IMR-90 (cell line): ENCODE measurements around the gene TMEM229A. TPM values are rescaled to one million over a fixed set of nuclear protein-coding genes. Genes with fewer than 3 reads are reported as not detected.

Experiments
- ATAC-seq: fragments of 200-7000 bp; cut with Tn5 transposase; 2 replicates; pipeline ENCODE4 v1.9.1; 2020; ENCODE audit warnings: low read depth, mild to moderate bottlenecking, moderate library complexity
- BruUV-seq: library from RNA; stranded (reverse); fragments of 400-500 nt; replicated peaks from 2 replicates; lab custom pipeline; 2021; lab: Mats Ljungman, UMichigan
- CTCF ChIA-PET: fragments of 300-600 bp; formaldehyde crosslinking; extraction: SDS; loops from one replicate; lab custom pipeline; 2021; ENCODE audit warnings: antibody characterized with exemption; lab: Yijun Ruan, JAX
- POLR2A ChIA-PET: fragments of 300-600 bp; sonication (Branson Sonifier 250); formaldehyde crosslinking; loops from one replicate; lab custom pipeline; 2022; ENCODE audit warnings: antibody characterized with exemption; ENCODE audit not compliant: unreplicated experiment; lab: Charles Lee
- DNase-seq: peaks from one replicate; pipeline ENCODE4 v3.0.0; 2013
- H2AFZ ChIP-seq: replicated peaks from 2 replicates; pipeline ENCODE3; 2013; ENCODE audit warnings: low read length, mild to moderate bottlenecking; ENCODE audit not compliant: poor library complexity
- H2AK5ac ChIP-seq: 2 replicates; pipeline ENCODE4 v1.6.1; 2013; ENCODE audit warnings: low read depth, low read length, inconsistent platforms
- H2AK9ac ChIP-seq: replicated peaks from 2 replicates; pipeline ENCODE3; 2013; ENCODE audit warnings: mild to moderate bottlenecking, low read depth, low read length, moderate library complexity; ENCODE audit not compliant: poor library complexity
- H2BK120ac ChIP-seq: 2 replicates; pipeline ENCODE4 v1.6.1; 2013; ENCODE audit warnings: low read depth, low read length, inconsistent platforms
- H2BK15ac ChIP-seq: 3 replicates; pipeline ENCODE4 v1.6.1; 2013; ENCODE audit warnings: low read depth, low read length, inconsistent platforms
- H2BK20ac ChIP-seq: 2 replicates; pipeline ENCODE4 v1.6.1; 2013; ENCODE audit warnings: low read depth, mild to moderate bottlenecking, inconsistent platforms, low read length, moderate library complexity
- H2BK5ac ChIP-seq: 2 replicates; pipeline ENCODE4 v1.6.1; 2013; ENCODE audit warnings: mild to moderate bottlenecking, low read depth, low read length, inconsistent platforms; ENCODE audit not compliant: poor library complexity, severe bottlenecking
- H3K14ac ChIP-seq: replicated peaks from 2 replicates; pipeline ENCODE4 v1.6.1; 2013; ENCODE audit warnings: low read depth, low read length, inconsistent platforms
- H3K18ac ChIP-seq: 2 replicates; pipeline ENCODE4 v1.6.1; 2013; ENCODE audit warnings: low read depth, low read length, control low read depth
- H3K23ac ChIP-seq: 2 replicates; pipeline ENCODE4 v1.6.1; 2013; ENCODE audit warnings: low read depth, low read length, inconsistent platforms
- H3K27ac ChIP-seq: 2 replicates; pipeline ENCODE4 v1.5.1; 2013; ENCODE audit warnings: mild to moderate bottlenecking, control low read depth, low read length; ENCODE audit not compliant: insufficient read depth
- H3K27me3 ChIP-seq: 2 replicates; pipeline ENCODE4 v1.6.1; 2013; ENCODE audit warnings: low read length; ENCODE audit not compliant: control insufficient read depth, insufficient read depth
- H3K36me3 ChIP-seq: 2 replicates; pipeline ENCODE4 v1.6.1; 2013; ENCODE audit warnings: low read length, mixed read lengths; ENCODE audit not compliant: control insufficient read depth, insufficient read depth
- H3K4ac ChIP-seq: 2 replicates; pipeline ENCODE4 v1.6.1; 2013; ENCODE audit warnings: low read depth, low read length, inconsistent platforms
- H3K4me1 ChIP-seq: 2 replicates; pipeline ENCODE4 v1.6.1; 2013; ENCODE audit warnings: low read length, mixed read lengths; ENCODE audit not compliant: control insufficient read depth, insufficient read depth
- H3K4me2 ChIP-seq: 2 replicates; pipeline ENCODE4 v1.6.1; 2013; ENCODE audit warnings: low read depth, mild to moderate bottlenecking, control low read depth, low read length, moderate library complexity
- H3K4me3 ChIP-seq: 2 replicates; pipeline ENCODE4 v1.5.1; 2013; ENCODE audit warnings: low read depth, mild to moderate bottlenecking, control low read depth, low read length, moderate library complexity; ENCODE audit not compliant: insufficient read depth
- H3K56ac ChIP-seq: 2 replicates; pipeline ENCODE4 v1.6.1; 2013; ENCODE audit warnings: low read length, inconsistent platforms; ENCODE audit not compliant: insufficient read depth; ENCODE audit errors: extremely low read depth
- H3K79me1 ChIP-seq, 2 experiments: 2 replicates each; pipeline ENCODE4 v1.6.1; 2013; ENCODE audit warnings: low read length in 2 of 2, inconsistent platforms in 1 of 2, low read depth in 1 of 2
- H3K9ac ChIP-seq: 2 replicates; pipeline ENCODE4 v1.6.1; 2013; ENCODE audit warnings: low read depth, low read length, control low read depth
- H3K9me1 ChIP-seq: 2 replicates; pipeline ENCODE4 v1.6.1; 2013; ENCODE audit warnings: low read length, inconsistent platforms; ENCODE audit not compliant: insufficient read depth
- H3K9me3 ChIP-seq: 2 replicates; pipeline ENCODE4 v1.6.1; 2013; ENCODE audit warnings: low read length; ENCODE audit not compliant: control insufficient read depth, insufficient read depth
- H4K20me1 ChIP-seq: 2 replicates; pipeline ENCODE4 v1.6.1; 2013; ENCODE audit warnings: low read length, inconsistent platforms; ENCODE audit not compliant: insufficient read depth
- H4K5ac ChIP-seq: 2 replicates; pipeline ENCODE4 v1.6.1; 2013; ENCODE audit warnings: mild to moderate bottlenecking, low read depth, low read length, control low read depth
- H4K8ac ChIP-seq, 2 experiments: 2 replicates each; pipeline ENCODE4 v1.6.1; 2013; ENCODE audit warnings: low read depth in 2 of 2, low read length in 2 of 2, control low read depth in 1 of 2, inconsistent platforms in 1 of 2
- H4K91ac ChIP-seq: 2 replicates; pipeline ENCODE4 v1.6.1; 2013; ENCODE audit warnings: low read depth, low read length, inconsistent platforms; ENCODE audit not compliant: insufficient read depth
- BHLHE40 ChIP-seq: fragments of 150-350 bp; IDR thresholded peaks from 2 replicates; pipeline ENCODE4 v1.6.1; 2016; ENCODE audit warnings: mild to moderate bottlenecking, low read depth, low read length
- CEBPB ChIP-seq: IDR thresholded peaks from 2 replicates; pipeline ENCODE4 v1.6.1; 2012; ENCODE audit warnings: low read depth, low read length, improper control_type of control experiment
- CHD1 ChIP-seq: IDR thresholded peaks from 2 replicates; pipeline ENCODE4 v1.6.1; 2012; ENCODE audit warnings: low read depth, low read length, improper control_type of control experiment
- FOS ChIP-seq: fragments of 150-350 bp; IDR thresholded peaks from 2 replicates; pipeline ENCODE4 v1.6.1; 2016; ENCODE audit warnings: low read depth, low read length
- MAFK ChIP-seq: IDR thresholded peaks from 2 replicates; pipeline ENCODE4 v1.6.1; 2012; ENCODE audit warnings: low read depth, low read length, improper control_type of control experiment
- MAZ ChIP-seq: IDR thresholded peaks from 2 replicates; pipeline ENCODE4 v1.6.1; 2012; ENCODE audit warnings: low read depth, mild to moderate bottlenecking, low read length, improper control_type of control experiment, moderate library complexity, borderline replicate concordance
- MXI1 ChIP-seq: IDR thresholded peaks from 2 replicates; pipeline ENCODE4 v1.6.1; 2012; ENCODE audit warnings: low read depth, mild to moderate bottlenecking, low read length, moderate library complexity, borderline replicate concordance
- NFE2L2 ChIP-seq: fragments of 150-350 bp; IDR thresholded peaks from 2 replicates; pipeline ENCODE4 v1.6.1; 2016; ENCODE audit warnings: low read depth, mild to moderate bottlenecking, low read length
- POLR2A ChIP-seq: IDR thresholded peaks from 2 replicates; pipeline ENCODE4 v1.6.1; 2012; ENCODE audit warnings: mild to moderate bottlenecking, low read depth, low read length
- RAD21 ChIP-seq: IDR thresholded peaks from 2 replicates; pipeline ENCODE4 v1.6.1; 2012; ENCODE audit warnings: low read length, improper control_type of control experiment
- RCOR1 ChIP-seq: IDR thresholded peaks from 2 replicates; pipeline ENCODE4 v1.6.1; 2012; ENCODE audit warnings: mild to moderate bottlenecking, low read length, improper control_type of control experiment; ENCODE audit not compliant: insufficient replicate concordance
- RFX5 ChIP-seq: IDR thresholded peaks from 2 replicates; pipeline ENCODE4 v1.8.0; 2012; ENCODE audit warnings: low read depth, mild to moderate bottlenecking, low read length, moderate library complexity
- SMC3 ChIP-seq: fragments of 150-350 bp; IDR thresholded peaks from 2 replicates; pipeline ENCODE4 v1.6.1; 2016; ENCODE audit warnings: low read depth, mild to moderate bottlenecking, antibody characterized with exemption, low read length, moderate library complexity
- WGBS, 2 experiments: methylation state at CpG; one replicate each; pipeline versions ENCODE4 v1.1.5 to v1.1.7; 2013; ENCODE audit warnings: missing lambda C conversion rate in 2 of 2; ENCODE audit not compliant: insufficient read length in 1 of 2; ENCODE audit errors: extremely low coverage in 2 of 2; 5-methylcytosine and 5-hydroxymethylcytosine counted together
- dilution Hi-C: fragments of 300-500 bp; cut with HindIII; formaldehyde crosslinking; loops from one replicate; pipeline ENCODE4 v1.14.3; 2018; ENCODE audit warnings: low sequenced_read_pairs; ENCODE audit not compliant: unreplicated experiment
- in situ Hi-C: fragments of 300-500 bp; cut with MboI; formaldehyde crosslinking; loops from 3 replicates; pipeline ENCODE4 v1.14.3; 2019; ENCODE audit warnings: low sequenced_read_pairs, inconsistent platforms, mixed read lengths
- intact Hi-C: fragments of 100-400 bp; cut with micrococcal nuclease; formaldehyde crosslinking; loops from 2 replicates; pipeline ENCODE4 v1.10.0; 2022
- polyA plus RNA-seq, 3 experiments: library from polyadenylated mRNA; depleted of rRNA; stranded (reverse); fragments of >200 nt; gene quantifications; 2 replicates each; pipeline ENCODE4 v1.2.3, GENCODE V29; 2012; ENCODE audit warnings: low replicate concordance in 1 of 3
- total RNA-seq: library from RNA; depleted of rRNA; stranded (reverse); fragments of >200 nt; gene quantifications from 2 replicates; pipeline ENCODE4 v1.2.3, GENCODE V29; 2012
- TF ChIP-seq, protein P1 (sequence below): fragments of 150-350 bp; IDR thresholded peaks from 2 replicates; pipeline ENCODE4 v1.6.1; 2017; ENCODE audit warnings: mild to moderate bottlenecking, antibody characterized with exemption, low read length, low read depth
- TF ChIP-seq, protein P2 (sequence below): conservative IDR thresholded peaks from 2 replicates; pipeline ENCODE4 v1.5.1; 2012; ENCODE audit warnings: mild to moderate bottlenecking, low read depth, low read length, improper control_type of control experiment
- TF ChIP-seq, protein P3 (sequence below): fragments of 150-350 bp; IDR thresholded peaks from 2 replicates; pipeline ENCODE4 v1.6.1; 2016; ENCODE audit warnings: low read depth, mild to moderate bottlenecking, low read length, moderate library complexity, borderline replicate concordance

TMEM229A gene
- total and polyA plus RNA-seq, 2 of the 4 experiments (the other 2 are of a cell fraction) = not detected

DNA sequence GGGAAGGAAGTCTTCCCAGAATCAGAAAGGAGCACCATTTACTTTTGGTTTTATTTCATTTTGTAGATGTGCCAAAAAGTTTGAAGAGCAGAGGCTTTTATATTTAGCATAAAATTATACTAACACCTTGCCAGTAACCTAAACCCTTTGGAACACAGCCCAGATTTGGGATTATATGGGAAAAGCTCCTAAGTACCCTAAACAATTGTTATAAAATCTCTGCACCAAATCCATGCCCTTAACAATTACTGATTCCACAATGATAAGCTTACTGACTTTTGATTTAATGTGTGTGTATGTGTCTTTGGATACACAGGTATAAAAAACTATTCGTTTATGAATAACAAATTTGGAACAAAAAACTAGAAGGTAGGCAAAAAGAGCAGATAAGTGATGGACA, 39.0 kb upstream of the TMEM229A start:
- H2BK20ac ChIP-seq = no peak overlapping the region
- H2BK120ac ChIP-seq = no peak overlapping the region
- TF ChIP-seq, protein P1, sequence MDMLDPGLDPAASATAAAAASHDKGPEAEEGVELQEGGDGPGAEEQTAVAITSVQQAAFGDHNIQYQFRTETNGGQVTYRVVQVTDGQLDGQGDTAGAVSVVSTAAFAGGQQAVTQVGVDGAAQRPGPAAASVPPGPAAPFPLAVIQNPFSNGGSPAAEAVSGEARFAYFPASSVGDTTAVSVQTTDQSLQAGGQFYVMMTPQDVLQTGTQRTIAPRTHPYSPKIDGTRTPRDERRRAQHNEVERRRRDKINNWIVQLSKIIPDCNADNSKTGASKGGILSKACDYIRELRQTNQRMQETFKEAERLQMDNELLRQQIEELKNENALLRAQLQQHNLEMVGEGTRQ = no peak
- TF ChIP-seq, protein P2, sequence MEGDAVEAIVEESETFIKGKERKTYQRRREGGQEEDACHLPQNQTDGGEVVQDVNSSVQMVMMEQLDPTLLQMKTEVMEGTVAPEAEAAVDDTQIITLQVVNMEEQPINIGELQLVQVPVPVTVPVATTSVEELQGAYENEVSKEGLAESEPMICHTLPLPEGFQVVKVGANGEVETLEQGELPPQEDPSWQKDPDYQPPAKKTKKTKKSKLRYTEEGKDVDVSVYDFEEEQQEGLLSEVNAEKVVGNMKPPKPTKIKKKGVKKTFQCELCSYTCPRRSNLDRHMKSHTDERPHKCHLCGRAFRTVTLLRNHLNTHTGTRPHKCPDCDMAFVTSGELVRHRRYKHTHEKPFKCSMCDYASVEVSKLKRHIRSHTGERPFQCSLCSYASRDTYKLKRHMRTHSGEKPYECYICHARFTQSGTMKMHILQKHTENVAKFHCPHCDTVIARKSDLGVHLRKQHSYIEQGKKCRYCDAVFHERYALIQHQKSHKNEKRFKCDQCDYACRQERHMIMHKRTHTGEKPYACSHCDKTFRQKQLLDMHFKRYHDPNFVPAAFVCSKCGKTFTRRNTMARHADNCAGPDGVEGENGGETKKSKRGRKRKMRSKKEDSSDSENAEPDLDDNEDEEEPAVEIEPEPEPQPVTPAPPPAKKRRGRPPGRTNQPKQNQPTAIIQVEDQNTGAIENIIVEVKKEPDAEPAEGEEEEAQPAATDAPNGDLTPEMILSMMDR = no peak
- TF ChIP-seq, protein P3, sequence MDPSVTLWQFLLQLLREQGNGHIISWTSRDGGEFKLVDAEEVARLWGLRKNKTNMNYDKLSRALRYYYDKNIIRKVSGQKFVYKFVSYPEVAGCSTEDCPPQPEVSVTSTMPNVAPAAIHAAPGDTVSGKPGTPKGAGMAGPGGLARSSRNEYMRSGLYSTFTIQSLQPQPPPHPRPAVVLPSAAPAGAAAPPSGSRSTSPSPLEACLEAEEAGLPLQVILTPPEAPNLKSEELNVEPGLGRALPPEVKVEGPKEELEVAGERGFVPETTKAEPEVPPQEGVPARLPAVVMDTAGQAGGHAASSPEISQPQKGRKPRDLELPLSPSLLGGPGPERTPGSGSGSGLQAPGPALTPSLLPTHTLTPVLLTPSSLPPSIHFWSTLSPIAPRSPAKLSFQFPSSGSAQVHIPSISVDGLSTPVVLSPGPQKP = no peak
- TF ChIP-seq CHD1 (no peak), FOS (no peak), NFE2L2 (no peak), RAD21 (no peak), CEBPB (no peak), BHLHE40 (no peak), RCOR1 (no peak), MAFK (no peak), RFX5 (no peak), SMC3 (no peak), POLR2A (no peak), MXI1 (no peak), MAZ (no peak)
- H3K23ac ChIP-seq = no peak overlapping the region
- no peak overlapping the region for H2BK15ac ChIP-seq
- no peak overlapping the region for H2BK5ac ChIP-seq
- H3K79me1 ChIP-seq = no peaks in the 10 kb centered on the region
- H2AK9ac ChIP-seq = no peak overlapping the region
- H3K9me1 ChIP-seq = peaks cover 4% of the 10 kb centered on the region
- dilution Hi-C loops = no loop called here
- H3K56ac ChIP-seq = no peak overlapping the region
- ATAC-seq (no peak), DNase-seq (no peak)
- no peak overlapping the region for H3K18ac ChIP-seq
- no peak overlapping the region for H3K4ac ChIP-seq
- peaks cover 2% of the 10 kb centered on the region; the same call in 1 of the 2 replicates for H3K27me3 ChIP-seq
- no peak overlapping the region for H4K8ac ChIP-seq
- no CpG with 5 or more reads among the region's 1 CpG for WGBS, 2 experiments
- peaks cover 6% of the 10 kb centered on the region for H3K4me1 ChIP-seq
- no peak overlapping the region for H3K27ac ChIP-seq
- intact Hi-C loops = loop anchor here (2.0 to 10.0 kb wide), 3 partner anchors 19 to 383 kb away; no protein-coding TSS in a partner anchor
- POLR2A ChIA-PET = no interaction called here
- no TSS peak for BruUV-seq
- in situ Hi-C loops = no loop called here
- H2AK5ac ChIP-seq = no peak overlapping the region
- H4K5ac ChIP-seq = no peak overlapping the region
- CTCF ChIA-PET = no interaction called here
- peaks cover 3% of the 10 kb centered on the region; the same call in 1 of the 2 replicates for H4K20me1 ChIP-seq
- no peak overlapping the region for H3K4me3 ChIP-seq
- H3K9ac ChIP-seq = no peak overlapping the region
- no peak overlapping the region for H4K91ac ChIP-seq
- H3K36me3 ChIP-seq = no peaks in the 10 kb centered on the region
- H2AFZ ChIP-seq = no peak overlapping the region
- no peak overlapping the region for H3K4me2 ChIP-seq
- no peak overlapping the region for H3K14ac ChIP-seq
- no peaks in the 10 kb centered on the region for H3K9me3 ChIP-seq
